Gastrocnemius medialis (tissue), 4 donors: ENCODE data around the gene NTRK3.
"Not testable (repeated sequence)": the region's sequence is repeated elsewhere in the genome, so short reads cannot be mapped to it uniquely, and the experiment has no call there.

ENCODE experiments used
- CTCF ChIP-seq, 5 experiments: fragments of 450-650 bp in 3 of 5; fragments of 200-600 bp in 2 of 5; sonication (generic) in 2 of 5; IDR thresholded peaks in 4 of 5; conservative IDR thresholded peaks in 1 of 5; 1 replicate in 4 of 5; 2 replicates in 1 of 5; pipeline ENCODE4 v1.5.1; 2016 to 2019; ENCODE audit warnings: antibody characterized with exemption in 5 of 5, mild to moderate bottlenecking in 3 of 5, moderate library complexity in 3 of 5
- POLR2A ChIP-seq, 2 donors: fragments of 450-650 bp; IDR thresholded peaks; one replicate each; pipeline ENCODE4 v1.6.1; 2017; ENCODE audit warnings: antibody characterized with exemption in 2 of 2, mild to moderate bottlenecking in 2 of 2, moderate library complexity in 2 of 2

- TF ChIP-seq CTCF (IDR thresholded peaks at IDR 0.05 in 4 of 5, conservative IDR thresholded peaks at IDR 0.05 in 1 of 5); POLR2A (IDR thresholded peaks at IDR 0.05): not testable (repeated sequence)
These were observed 223.1 kb downstream of the NTRK3 start for GRCh38 chr15:88033421-88033820.
